Activated CD8-positive, alpha-beta memory T cell treated with anti-CD3 and anti-CD28 coated beads, Interleukin-2, amount 50 U/mL, for 48 hours (primary cell): ENCODE data around the gene SUMF2.
"Not testable (repeated sequence)": the region's sequence is repeated elsewhere in the genome, so short reads cannot be mapped to it uniquely, and the experiment has no call there.

Experiments used
- DNase-seq: peaks from one replicate; pipeline ENCODE4 v3.0.0-alpha.2; 2020

The SUMF2 gene

DNA sequence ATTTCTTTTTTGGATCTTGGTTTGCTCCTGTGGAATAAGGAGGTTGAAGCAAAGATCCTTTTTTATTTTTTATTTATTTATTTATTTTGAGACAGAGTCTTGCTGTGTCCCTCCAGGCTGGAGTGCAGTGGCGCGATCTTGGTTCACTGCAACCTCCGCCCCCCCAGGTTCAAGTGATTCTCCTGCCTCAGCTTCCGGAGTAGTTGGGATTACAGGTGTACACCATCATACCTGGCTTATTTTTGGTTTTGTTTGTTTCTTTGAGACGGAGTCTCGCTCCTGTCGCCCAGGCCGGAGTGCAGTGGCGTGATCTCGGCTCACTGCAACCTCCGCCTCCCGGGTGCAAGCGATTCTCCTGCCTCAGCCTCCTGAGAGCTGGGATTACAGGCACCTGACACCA is 2.3 kb downstream of the SUMF2 start:
- not testable (repeated sequence) for DNase-seq

DNA sequence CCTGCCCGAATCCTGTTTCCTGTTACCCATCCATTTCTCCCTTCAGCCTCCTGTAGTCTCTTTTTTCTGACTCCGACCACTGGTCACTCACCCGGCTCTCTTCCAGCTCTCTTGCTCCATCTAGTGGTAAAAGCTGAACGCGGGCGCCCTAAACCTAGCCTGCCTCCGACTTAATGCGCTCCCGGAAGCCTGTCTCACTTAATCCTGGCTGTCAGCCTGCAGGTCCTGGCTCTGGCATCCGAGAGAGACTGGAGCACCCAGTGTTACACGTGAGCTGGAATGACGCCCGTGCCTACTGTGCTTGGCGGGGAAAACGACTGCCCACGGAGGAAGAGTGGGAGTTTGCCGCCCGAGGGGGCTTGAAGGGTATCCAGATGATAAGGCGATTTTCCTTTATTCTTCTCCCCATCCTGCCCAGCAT is 10.3 kb downstream of the SUMF2 start:
- DNase-seq = peak; percentile 86

- DNase-seq = no peak
These were observed 13.6 kb downstream of the SUMF2 start for GRCh38 chr7:56077681-56078080.

DNA sequence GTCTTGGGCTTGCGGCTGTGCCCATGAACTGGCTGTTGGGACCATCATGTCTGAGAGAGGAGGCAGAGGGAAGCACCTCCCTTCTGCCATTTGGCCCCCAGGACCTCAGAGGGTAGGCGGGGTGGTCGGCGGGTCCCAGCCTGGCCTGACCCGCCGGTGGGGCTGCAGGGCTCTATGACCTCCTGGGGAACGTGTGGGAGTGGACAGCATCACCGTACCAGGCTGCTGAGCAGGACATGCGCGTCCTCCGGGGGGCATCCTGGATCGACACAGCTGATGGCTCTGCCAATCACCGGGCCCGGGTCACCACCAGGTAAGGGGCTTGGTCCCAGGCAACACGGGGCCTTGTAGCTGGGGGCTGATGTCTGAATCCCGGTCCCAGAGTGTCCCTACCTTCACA is 14.1 kb downstream of the SUMF2 start:
- no peak for DNase-seq

GRCh38 chr7:56079450-56080185 is 15.5 kb downstream of the SUMF2 start:
- no peak for DNase-seq

- not testable (repeated sequence) for DNase-seq
These were observed 16.8 kb downstream of the SUMF2 start for GRCh38 chr7:56080726-56081435.

GRCh38 chr7:56081626-56082340 is 17.7 kb downstream of the SUMF2 start:
- DNase-seq = no peak

- no peak for DNase-seq
These were observed 19.2 kb downstream of the SUMF2 start for GRCh38 chr7:56083150-56083785.

DNA sequence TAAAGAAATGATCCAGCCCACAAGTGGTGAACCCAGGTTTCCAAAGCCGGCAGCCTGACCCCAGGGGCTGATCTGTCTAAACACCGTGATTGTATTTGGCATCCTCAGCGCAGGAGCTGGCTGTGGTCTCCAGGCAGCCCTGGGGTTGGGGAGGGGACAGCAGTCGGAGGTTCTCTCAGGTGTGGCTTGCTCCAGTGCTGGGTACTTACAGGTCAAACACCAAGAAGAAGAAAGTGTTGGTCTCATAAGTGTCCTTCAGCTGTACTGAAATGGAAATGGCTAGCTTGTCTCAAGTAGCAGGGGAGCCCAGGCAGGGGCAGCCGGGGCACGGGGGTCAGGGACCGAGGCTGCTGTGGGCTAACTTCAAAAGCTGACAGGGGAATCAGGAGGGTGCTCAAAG is 22.7 kb downstream of the SUMF2 start:
- DNase-seq = no peak

- DNase-seq = no peak
These were observed 23.4 kb downstream of the SUMF2 start for GRCh38 chr7:56087445-56087844.

- no peak for DNase-seq
These were observed 27.5 kb downstream of the SUMF2 start for GRCh38 chr7:56091591-56091990.

GRCh38 chr7:56092388-56092787 is 28.3 kb downstream of the SUMF2 start:
- DNase-seq = not testable (repeated sequence)

DNA sequence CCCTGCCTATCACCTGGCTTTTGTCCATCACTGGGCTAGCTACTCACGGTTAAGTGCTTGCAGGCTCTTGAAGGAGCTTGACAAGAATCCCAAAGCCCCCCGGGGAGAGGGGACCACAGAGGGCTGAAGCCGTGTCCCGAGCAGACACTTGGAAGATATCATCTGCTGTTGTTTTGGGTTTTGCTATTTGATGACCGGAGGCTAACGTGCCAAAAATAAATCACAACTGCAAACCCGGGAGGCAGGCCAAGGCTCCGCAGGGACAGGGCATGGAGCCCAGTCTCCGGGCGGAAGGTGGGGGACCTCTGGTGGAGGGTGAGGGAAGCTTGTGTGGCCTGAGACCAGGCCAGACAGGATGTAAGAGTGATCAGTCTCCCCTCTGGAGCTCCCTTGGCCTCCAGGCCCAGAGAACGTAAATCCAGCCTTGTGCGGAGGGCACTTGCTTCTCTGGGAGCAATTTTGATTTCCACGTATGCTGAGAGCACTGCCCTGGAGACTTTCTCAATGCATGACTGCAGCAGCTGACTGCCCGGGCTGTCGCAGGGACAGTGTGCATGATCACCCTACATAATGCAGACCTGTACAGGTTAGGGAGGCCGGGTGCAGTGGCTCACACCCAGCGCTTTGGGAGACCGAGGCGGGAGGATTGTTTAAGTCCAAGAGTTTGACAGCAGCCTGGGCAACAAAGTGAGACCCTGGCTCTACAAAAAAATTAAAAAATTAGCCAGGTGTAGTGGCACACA is 28.9 kb downstream of the SUMF2 start, which contains the start of gene PHKG1:
PHKG1 (minus strand) TSS at position 164 of the 743 bp plus-strand sequence. CDS start 4,011 bp downstream, outside the sequence.
- no peak for DNase-seq

DNA sequence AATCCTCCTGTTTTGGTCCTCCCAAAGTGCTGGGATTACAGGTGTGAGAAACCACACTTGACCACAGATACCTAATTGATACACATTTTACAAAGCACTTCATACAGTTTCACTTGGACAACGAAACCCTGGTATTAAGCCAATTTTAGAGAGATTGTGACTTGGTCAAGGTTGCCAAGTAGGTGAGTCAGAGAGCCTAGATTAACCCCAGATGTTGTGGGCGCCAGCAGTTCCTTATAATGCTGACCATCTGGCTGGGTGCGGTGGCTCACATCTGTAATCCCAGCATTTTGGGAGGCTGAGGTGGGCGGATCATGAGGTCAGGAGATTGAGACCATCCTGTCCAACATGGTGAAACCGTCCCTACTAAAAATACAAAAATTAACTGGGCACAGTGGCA is 33.6 kb downstream of the SUMF2 start:
- no peak for DNase-seq

DNA sequence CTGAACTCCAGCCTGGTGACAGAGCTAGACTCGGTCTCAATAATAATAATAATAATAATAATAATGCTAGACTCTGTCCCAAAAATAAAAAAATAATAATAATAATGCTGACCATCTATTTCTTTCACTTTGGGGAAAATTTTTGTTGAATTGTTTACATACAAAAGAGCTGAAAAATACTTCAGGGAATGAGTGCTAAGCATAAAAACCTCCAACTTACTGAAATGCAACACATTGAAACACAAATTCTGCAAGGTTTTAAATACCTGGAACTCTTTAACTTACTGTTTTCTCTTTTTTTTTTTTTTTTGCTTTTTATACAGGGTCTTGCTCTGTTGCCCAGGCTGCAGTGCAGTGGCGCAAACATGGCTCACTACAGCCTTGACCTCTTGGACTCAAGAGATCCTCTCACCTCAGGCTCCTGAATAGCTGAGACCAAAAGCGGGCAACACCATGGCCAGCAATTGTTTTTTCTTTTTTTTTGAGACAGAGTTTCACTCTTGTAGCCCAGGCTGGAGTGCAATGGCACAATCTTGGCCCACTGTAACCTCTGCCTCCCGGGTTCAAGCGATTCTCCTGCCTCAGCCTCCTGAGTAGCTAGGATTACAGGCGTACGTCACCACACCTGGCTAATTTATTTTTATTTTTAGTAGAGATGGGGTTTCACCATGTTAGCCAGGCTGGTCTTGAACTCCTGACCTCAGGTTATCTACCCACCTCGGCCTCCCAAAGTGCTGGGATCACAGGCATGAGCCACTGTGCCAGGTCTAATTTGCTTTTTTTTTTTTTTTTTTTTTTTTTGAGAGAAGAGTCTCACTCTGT is 34.3 kb downstream of the SUMF2 start:
- not testable (repeated sequence) for DNase-seq

DNA sequence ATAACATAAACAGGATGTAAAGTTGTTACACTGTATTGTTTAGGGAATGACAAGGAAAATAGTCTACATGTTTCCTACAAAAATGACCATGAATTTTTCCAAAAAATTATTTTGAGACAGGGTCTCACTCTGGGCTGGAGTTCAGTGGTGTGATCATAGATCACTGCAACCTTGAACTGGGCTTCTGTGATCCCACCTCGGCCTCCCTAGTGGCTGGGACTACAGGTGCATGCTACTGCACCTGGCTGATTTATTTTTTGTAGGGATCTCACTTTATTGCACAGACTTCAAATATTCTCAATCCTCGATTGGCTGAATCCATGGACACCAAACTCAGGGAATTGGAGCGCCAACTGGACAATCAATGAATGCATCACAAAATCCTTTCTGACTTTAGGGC is 35.6 kb downstream of the SUMF2 start:
- no peak for DNase-seq

DNA sequence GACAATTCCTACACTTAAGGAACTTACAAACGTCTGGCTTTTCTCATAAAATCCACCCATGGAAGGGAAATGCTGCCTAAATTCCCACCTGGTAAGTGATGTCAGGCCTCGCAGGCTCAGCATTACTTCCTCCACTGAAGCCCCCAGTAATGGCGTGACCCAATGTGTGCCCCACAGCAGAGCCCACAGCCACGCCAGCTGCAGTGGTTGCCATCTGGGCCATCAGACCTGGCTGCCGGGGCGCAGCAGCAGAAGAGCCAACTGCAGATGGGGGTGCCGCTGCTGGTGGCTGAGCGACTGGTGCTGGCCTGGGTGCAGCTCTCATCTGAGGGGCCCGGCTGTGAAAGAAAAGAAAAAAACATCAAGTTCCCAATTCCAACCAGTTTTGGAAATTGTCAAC is 40.1 kb downstream of the SUMF2 start:
- not testable (repeated sequence) for DNase-seq

DNA sequence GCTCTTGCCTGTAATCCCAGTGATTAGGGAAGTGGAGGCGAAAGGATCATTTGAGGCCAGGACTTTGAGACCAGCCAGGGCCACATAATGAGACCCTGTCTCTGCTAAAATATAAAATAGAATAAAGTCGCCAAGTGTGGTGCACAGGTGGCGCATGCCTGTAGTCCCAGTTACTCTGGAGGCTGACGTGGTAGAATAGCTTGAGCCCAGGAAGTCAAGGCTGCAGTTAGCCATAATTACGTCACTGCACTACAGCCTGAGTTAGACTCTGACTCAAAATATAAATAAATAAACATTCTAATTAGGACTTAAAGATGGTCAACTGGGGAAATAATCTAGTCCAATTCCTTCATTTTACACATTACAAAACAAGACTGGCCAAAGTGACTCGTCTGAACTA is 41.4 kb downstream of the SUMF2 start:
- no peak for DNase-seq

GRCh38 chr7:56106108-56107073 is 42.3 kb downstream of the SUMF2 start, which contains the start of gene CHCHD2:
Gene CHCHD2 (minus strand): TSS chr7:56106476. CDS start chr7:56106413, 63 bp downstream.
- DNase-seq = peak; percentile 91

- DNase-seq = no peak
These were observed 43.8 kb downstream of the SUMF2 start for GRCh38 chr7:56107954-56108258.
